Measurements from ENCODE around the gene CMTR1. TPM values are rescaled to one million over a fixed set of nuclear protein-coding genes. Genes with fewer than 3 reads are reported as not detected.

The CMTR1 gene
- total RNA-seq, 3 donors from 2014 or later, result 31.4 to 35.7 (median 32.4) TPM

DNA sequence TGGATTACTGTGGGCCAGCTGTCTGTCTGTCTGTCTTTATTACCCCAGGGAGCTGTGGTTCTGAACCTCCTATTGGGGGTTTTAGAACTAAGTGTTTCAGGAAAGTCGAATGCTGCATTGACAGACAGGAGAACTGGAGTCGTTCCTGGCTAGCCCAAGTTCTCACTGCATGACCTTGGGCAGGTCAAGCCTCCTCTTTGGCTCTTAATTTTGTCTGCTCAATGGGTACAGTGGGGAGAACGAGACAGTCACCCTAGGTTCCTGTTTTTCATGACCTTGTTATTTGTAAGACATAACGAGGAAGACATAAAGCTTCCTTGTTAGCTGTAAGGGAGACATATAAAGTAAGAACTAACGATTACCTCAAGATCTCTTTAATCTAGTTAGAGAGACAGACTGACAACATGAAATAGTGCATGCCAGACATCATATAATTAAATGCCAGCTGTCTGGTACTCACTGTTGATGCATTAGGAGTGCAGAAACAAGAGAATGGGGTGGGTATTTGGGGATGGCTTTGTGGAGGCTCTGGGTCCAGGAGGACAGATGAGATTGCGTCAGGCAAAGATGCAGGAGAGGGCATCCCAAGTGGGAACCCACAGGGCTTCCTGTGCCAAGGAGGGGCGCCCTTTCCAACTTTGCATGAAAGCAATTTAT is 70.4 kb downstream of the CMTR1 start:
- no peaks in the 10 kb centered on the region for H3K9me3 ChIP-seq
- no peaks in the 10 kb centered on the region for H3K36me3 ChIP-seq
- H3K4me1 ChIP-seq, result no peaks in the 10 kb centered on the region
- no peak overlapping the region for H3K27ac ChIP-seq
- H3K4me3 ChIP-seq, result no peak overlapping the region
- no peaks in the 10 kb centered on the region for H3K27me3 ChIP-seq
- TF ChIP-seq POLR2A (IDR thresholded peaks at IDR 0.05), result no peak
- TF ChIP-seq, protein P1, sequence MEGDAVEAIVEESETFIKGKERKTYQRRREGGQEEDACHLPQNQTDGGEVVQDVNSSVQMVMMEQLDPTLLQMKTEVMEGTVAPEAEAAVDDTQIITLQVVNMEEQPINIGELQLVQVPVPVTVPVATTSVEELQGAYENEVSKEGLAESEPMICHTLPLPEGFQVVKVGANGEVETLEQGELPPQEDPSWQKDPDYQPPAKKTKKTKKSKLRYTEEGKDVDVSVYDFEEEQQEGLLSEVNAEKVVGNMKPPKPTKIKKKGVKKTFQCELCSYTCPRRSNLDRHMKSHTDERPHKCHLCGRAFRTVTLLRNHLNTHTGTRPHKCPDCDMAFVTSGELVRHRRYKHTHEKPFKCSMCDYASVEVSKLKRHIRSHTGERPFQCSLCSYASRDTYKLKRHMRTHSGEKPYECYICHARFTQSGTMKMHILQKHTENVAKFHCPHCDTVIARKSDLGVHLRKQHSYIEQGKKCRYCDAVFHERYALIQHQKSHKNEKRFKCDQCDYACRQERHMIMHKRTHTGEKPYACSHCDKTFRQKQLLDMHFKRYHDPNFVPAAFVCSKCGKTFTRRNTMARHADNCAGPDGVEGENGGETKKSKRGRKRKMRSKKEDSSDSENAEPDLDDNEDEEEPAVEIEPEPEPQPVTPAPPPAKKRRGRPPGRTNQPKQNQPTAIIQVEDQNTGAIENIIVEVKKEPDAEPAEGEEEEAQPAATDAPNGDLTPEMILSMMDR (IDR thresholded peaks at IDR 0.05), result no peak
- TF ChIP-seq POLR2AphosphoS5 (IDR thresholded peaks at IDR 0.05), result no peak
- intact Hi-C loops (cut with DNase I; ENCODE audit: low total_unique reads), result no loop called here
- no peak for DNase-seq (ENCODE audit: low spot score in 2 of 2)

- intact Hi-C loops (cut with DNase I; ENCODE audit: low total_unique reads), result no loop called here
- no peak overlapping the region for H3K27ac ChIP-seq
- DNase-seq (ENCODE audit: low spot score in 2 of 2), result no peak
- H3K36me3 ChIP-seq, result no peaks in the 10 kb centered on the region
- H3K4me3 ChIP-seq, result no peak overlapping the region
- TF ChIP-seq, protein P1 (IDR thresholded peaks at IDR 0.05), result no peak
- TF ChIP-seq POLR2AphosphoS5 (IDR thresholded peaks at IDR 0.05) (no peak), POLR2A (IDR thresholded peaks at IDR 0.05) (no peak)
- H3K4me1 ChIP-seq, result no peaks in the 10 kb centered on the region
- no peaks in the 10 kb centered on the region for H3K27me3 ChIP-seq
- H3K9me3 ChIP-seq, result no peaks in the 10 kb centered on the region
Measured at GRCh38 chr6:37504024-37504423, 71.0 kb downstream of the CMTR1 start.

GRCh38 chr6:37506479-37506878 is 73.5 kb downstream of the CMTR1 start:
- TF ChIP-seq POLR2A (IDR thresholded peaks at IDR 0.05) (no peak), POLR2AphosphoS5 (IDR thresholded peaks at IDR 0.05) (no peak)
- TF ChIP-seq, protein P1 (IDR thresholded peaks at IDR 0.05), result no peak
- H3K9me3 ChIP-seq, result no peaks in the 10 kb centered on the region

GRCh38 chr6:37507077-37507476 is 74.1 kb downstream of the CMTR1 start:
- Histone ChIP-seq H3K9me3 (no peaks in the 10 kb centered on the region), H3K27me3 (peaks cover 0 to 3% of the 10 kb centered on the region in 2 donors), H3K4me3 (no peak overlapping the region), H3K4me1 (no peaks in the 10 kb centered on the region), H3K27ac (no peak overlapping the region), H3K36me3 (no peaks in the 10 kb centered on the region)
- intact Hi-C loops (cut with DNase I; ENCODE audit: low total_unique reads), result no loop called here
- TF ChIP-seq, protein P1 (IDR thresholded peaks at IDR 0.05), result no peak
- TF ChIP-seq POLR2A (IDR thresholded peaks at IDR 0.05) (no peak), POLR2AphosphoS5 (IDR thresholded peaks at IDR 0.05) (no peak)
- no peak for DNase-seq (ENCODE audit: low spot score in 2 of 2)

More at GRCh38 chr6:37506479-37506878, 73.5 kb downstream of the CMTR1 start:
- no peak for DNase-seq (ENCODE audit: low spot score in 2 of 2)
- Histone ChIP-seq H3K36me3 (no peaks in the 10 kb centered on the region), H3K27me3 (no peaks in the 10 kb centered on the region), H3K4me3 (no peak overlapping the region), H3K4me1 (no peaks in the 10 kb centered on the region), H3K27ac (no peak overlapping the region)
- intact Hi-C loops (cut with DNase I; ENCODE audit: low total_unique reads), result no loop called here

DNA sequence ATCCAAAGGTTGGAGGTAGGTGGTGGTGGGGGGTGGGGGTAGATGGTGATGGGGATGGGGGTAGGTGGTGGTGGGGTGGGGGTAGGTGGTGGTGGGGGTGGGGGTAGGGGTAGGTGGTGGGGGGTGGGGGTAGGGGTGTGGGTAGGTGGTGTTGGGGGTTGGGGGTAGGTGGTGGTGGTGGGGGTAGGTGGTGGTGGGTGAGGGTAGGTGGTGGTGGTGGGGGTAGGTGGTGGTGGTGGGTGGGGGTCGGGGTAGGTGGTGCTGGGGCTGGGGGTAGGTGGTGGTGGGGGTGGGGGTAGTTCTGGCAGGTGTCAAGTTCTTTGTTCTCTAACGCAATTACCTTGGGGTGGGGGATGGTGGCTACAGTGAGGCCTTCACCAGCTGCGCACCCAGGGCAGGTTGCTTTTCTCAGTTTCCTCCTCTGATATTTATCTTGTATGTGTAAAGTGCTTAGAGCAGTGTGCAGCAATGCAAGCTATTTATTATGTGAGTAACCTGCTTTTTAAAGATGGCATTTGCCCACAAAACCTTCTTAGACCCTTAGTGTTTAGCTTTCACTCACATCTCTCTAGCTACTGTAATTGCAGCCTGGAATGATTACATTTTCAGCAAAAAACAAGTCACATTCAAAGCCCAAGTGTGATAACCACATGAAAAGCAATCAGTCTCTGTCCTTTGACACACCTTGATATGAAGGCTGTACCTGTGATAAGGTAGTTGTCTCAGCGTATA is 74.8 kb downstream of the CMTR1 start:
- no peaks in the 10 kb centered on the region for H3K36me3 ChIP-seq
- no peaks in the 10 kb centered on the region for H3K4me1 ChIP-seq
- no peak overlapping the region for H3K27ac ChIP-seq
- intact Hi-C loops (cut with DNase I; ENCODE audit: low total_unique reads), result no loop called here
- TF ChIP-seq, protein P1 (IDR thresholded peaks at IDR 0.05), result no peak
- H3K9me3 ChIP-seq, result no peaks in the 10 kb centered on the region
- H3K4me3 ChIP-seq, result no peak overlapping the region
- DNase-seq (ENCODE audit: low spot score in 2 of 2), result no peak
- peaks cover 0 to 10% of the 10 kb centered on the region in 2 donors for H3K27me3 ChIP-seq

Measured in breast epithelium (tissue), 4 donors.